ENCODE data around the gene DNLZ.
"Not testable (repeated sequence)": the region's sequence is repeated elsewhere in the genome, so short reads cannot be mapped to it uniquely, and the experiment has no call there.

Gene DNLZ

GRCh38 chr9:136331030-136331429 is 32.5 kb downstream of the DNLZ start:
- no peak for DNase-seq (ENCODE audit: low read depth)

GRCh38 chr9:136330406-136330990 is 33.0 kb downstream of the DNLZ start:
- DNase-seq (ENCODE audit: low read depth) = no peak

- DNase-seq (ENCODE audit: low read depth) = no peak
Observed at GRCh38 chr9:136329636-136330405, 33.7 kb downstream of the DNLZ start.

GRCh38 chr9:136329211-136329627 is 34.3 kb downstream of the DNLZ start:
- no peak for DNase-seq (ENCODE audit: low read depth)

- no peak for DNase-seq (ENCODE audit: low read depth)
Observed at GRCh38 chr9:136328622-136329041, 34.9 kb downstream of the DNLZ start.

- no peak for DNase-seq (ENCODE audit: low read depth)
Observed at GRCh38 chr9:136328011-136328621, 35.4 kb downstream of the DNLZ start.

- no peak for DNase-seq (ENCODE audit: low read depth)
Observed at GRCh38 chr9:136327304-136327974, 36.1 kb downstream of the DNLZ start, which contains the start of gene GPSM1. Gene GPSM1, plus strand, starts transcription at chr9:136327539. Its CDS starts 157 bp downstream, at chr9:136327696.

- DNase-seq (ENCODE audit: low read depth) = no peak
Observed at GRCh38 chr9:136326761-136327303, 36.7 kb downstream of the DNLZ start.

GRCh38 chr9:136326061-136326760 is 37.3 kb downstream of the DNLZ start:
- DNase-seq (ENCODE audit: low read depth) = no peak

DNA sequence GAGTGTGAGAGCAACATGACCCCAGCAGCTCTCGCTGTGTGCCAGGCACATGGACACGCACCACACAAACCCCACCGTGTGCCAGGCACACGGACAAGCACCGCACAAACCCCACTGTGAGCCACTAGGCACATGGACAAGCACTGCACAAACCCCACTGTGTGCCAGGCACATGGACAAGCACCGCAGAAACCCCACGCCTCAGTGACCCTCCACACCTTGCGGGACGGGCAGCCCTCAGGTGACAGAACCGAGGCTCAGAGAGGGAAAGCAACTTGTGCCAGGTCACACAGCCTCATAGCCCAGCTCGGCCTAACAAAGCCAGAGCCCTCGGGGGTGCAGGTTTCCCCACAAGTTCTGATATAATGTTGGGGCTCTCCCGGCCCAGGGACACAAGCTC is 38.2 kb downstream of the DNLZ start:
- DNase-seq (ENCODE audit: low read depth) = no peak

DNA sequence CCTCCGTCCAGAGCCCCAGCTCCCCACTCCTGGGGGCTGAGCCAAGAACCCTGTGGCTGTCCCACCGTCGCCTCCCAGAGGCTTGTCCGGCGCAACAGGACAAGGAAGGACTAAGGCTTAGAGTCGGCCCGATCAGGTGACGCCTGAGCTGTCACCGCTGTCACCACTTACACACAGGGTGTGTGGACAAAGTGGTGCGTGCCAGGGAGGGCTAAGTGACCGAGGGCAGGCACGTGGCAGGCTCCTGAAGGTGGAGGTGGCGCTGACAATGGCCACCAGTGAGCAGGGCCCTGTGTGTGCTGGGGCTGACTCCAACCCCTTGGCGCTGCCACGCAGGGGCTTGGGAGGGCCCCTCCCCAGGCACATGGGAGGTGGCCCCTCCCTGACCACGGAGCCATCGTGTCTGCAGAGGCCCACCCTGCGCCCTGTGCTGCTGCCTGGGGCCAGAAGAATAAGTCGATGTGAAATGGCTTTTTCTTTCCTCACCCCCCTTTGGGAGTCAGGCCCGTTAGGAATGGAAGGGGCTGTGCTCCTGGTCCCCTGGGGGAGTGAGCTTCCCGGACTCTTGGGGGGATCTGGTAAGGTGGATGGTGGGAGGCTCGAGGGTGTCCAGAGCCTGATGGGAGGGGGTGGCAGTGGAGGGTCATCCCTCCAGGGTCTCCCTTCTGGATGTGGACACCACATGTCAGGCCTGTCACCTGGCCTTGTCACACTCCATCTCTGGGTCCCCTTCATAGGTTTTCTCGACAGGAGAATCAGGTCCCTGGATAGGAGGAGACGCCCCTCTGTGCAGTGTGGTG is 38.8 kb downstream of the DNLZ start:
- DNase-seq (ENCODE audit: low read depth) = no peak

DNA sequence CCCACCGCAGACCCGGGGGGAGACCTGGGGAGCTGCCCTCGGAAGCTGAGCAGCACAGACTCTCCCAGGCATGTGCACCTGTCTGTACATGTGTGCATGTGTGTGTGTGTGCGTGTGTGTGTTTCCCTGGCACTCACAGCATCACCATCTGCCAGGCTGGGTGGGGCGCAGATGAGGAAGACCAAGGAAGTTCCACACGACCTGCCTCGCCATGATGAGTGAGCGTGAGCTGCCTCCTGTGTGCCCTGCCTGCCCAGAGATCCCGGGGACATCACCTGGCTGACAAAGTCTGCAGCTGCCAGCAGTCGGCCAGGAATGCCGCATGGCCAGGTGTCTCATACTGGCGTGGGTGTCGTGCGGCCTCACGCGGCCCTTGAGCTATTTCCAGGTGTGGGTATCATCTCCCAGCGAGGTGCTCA is 40.2 kb downstream of the DNLZ start:
- no peak for DNase-seq (ENCODE audit: low read depth)

- DNase-seq (ENCODE audit: low read depth) = no peak
Observed at GRCh38 chr9:136322756-136323330, 40.7 kb downstream of the DNLZ start.

DNA sequence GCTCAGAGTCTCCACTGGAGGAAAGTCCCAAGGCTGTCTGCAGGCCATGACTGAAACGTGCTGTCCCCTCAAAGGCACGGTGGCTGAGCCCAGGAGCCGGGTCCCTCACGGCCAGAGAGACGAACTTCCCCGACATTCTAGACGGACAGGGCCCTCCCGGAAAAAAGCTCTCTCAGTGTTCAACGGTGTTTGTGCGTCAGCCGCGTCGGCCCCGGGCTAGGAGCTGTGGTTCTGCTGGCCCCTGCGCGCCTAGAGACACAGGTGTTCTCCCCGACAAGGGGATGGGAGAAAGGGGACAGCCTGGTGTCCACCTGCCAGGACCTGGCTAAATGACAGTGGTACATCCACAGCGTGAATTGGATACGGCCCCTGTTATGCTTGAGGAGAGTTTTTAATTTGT is 42.0 kb downstream of the DNLZ start:
- no peak for DNase-seq (ENCODE audit: low read depth)

GRCh38 chr9:136320972-136321371 is 42.6 kb downstream of the DNLZ start:
- DNase-seq (ENCODE audit: low read depth) = not testable (repeated sequence)

GRCh38 chr9:136319955-136320354 is 43.6 kb downstream of the DNLZ start:
- DNase-seq (ENCODE audit: low read depth) = not testable (repeated sequence)

DNA sequence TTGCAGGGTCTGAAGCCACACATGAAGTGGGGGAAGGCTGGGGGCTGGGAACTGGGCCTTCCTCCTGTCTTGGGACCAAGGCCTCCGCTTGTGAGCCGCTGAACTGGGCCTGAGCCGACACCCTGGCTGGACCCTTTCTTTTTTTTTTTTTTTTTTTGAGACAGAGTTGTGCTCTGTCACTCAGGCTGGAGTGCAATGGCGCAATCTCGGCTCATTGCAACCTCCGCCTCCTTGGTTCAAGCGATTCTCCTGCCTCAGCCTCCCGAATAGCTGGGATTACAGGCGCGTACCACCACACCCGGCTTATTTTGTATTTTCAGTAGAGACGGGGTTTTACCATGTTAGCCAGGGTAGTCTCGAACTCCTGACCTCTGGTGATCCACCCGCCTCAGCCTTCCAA is 44.3 kb downstream of the DNLZ start:
- DNase-seq (ENCODE audit: low read depth) = not testable (repeated sequence)

DNA sequence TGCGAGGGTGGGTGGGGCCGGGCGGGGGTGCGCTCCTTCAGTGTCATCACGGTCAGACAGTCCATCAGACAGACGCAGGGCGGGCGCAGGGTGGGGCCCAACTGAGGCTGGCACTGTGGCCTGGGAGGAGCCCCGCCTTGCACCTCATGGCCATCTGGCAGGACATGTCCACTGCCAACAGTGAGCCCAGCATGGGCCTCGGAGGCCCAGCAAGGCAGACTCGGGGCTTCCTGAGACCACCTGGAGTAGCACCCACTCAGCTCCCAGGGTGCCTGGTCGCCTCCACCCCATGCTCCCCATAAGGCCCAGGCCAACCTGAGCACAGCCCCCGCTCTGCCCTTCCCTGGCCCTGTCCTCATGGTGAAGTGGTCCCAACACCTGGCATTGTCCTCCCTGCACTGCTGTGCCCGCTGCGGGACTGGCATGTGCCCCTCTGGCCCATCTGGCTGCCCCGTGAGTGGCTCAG is 44.7 kb downstream of the DNLZ start:
- DNase-seq (ENCODE audit: low read depth) = no peak

DNA sequence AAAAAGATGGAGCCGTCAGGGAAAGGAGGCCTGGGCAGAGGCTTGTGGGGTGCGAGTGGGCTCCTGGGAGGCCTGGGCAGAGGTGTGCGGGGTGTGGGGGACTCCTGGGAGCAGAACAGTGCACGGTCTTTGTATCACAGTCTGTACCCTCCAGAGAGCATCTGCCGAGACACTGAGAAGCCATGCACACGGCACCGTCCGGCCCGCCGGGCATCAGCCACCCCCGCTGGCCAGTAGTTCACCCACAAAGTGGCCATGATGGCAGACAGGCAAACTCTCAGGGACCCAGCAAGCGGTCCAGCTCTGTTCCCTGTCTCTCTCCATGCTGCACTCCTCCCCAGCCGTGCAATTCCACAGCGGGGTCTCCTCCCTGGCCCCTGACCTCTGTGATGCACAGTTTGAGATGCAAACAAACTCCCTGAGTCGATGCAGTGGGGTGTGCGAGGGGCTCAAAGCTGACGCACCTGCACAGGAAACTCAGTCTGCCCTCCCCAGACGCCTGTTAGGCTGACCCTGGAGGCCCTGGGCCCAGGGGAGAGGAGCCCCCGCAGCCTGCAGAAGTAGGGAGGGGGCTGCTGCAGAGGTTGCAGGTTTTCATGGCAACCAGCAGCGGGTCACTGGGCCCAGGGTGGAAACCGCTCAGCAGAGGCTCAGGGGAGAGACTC is 45.3 kb downstream of the DNLZ start:
- no peak for DNase-seq (ENCODE audit: low read depth)

DNA sequence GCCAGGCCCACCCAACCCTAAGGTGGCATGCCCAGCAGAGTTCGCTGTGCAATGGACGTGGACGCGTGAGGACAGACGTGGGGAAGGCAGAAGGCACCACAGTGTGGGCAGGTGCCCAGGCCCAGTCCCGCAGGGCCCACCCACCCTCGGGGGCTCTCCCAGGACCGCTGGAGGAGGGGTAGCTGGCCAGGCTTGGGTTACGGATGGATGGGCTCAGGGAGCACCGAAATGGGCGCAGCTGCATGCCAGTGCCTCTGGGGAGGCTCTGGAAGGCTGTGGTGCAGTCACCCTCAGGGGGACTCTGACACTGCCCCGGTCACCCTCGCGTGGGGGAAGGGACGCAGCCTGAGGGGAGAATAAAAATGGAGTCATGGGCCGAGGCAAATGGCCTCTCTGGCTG is 45.8 kb downstream of the DNLZ start:
- no peak for DNase-seq (ENCODE audit: low read depth)

All from HS-5 (cell line).